EH (cell line): ENCODE data around the gene ZFPM1.

Experiments
- DNase-seq: peaks from one replicate; pipeline ENCODE4 v3.0.0-alpha.2; 2015; ENCODE audit warnings: low read depth

Gene ZFPM1

GRCh38 chr16:88417684-88418476 lies 35.2 kb upstream of the ZFPM1 start:
- no peak for DNase-seq

- DNase-seq: no peak
Observed at GRCh38 chr16:88418869-88419268, 34.2 kb upstream of the ZFPM1 start.

- no peak for DNase-seq
Observed at GRCh38 chr16:88419790-88420189, 33.3 kb upstream of the ZFPM1 start.

DNA sequence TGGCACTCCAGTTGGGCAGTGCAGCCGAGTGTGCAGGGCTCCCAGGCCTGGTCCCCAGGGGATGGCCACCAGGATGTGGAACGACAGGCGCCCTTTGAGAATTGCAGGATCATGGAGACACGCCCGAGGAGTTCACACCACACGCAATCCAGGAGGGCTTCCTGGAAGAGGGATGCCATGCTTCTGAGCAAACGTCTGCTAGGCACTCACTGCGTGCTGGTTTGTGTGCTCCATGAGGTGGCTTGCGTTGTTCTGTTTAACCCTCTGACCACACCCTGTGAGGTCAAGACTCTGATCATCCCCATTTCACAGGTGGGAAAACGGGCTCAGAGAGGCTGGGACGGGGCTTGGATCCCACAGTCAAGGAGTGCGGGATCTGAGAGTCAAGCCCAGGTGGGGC lies 32.6 kb upstream of the ZFPM1 start:
- DNase-seq: no peak

DNA sequence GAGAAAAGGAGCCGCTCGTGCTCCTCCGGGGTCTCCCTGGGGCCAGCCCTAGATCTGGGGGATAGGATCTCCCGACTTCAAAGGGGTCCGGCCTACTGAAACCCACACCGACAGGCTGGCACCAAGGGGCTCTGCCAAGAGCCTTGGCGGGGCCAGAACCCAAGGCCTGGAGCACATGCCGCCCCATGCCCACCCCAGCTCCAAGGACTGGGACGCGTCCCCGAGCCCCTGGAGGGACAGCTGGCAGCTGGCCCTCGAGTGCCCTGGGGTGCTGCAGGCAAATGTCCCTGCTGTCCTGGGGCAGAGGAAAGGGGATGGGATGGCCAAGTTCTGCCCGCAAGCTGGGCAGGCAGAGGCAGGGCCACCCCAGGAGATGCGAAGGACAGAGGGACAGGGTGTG lies 31.8 kb upstream of the ZFPM1 start:
- no peak for DNase-seq

DNA sequence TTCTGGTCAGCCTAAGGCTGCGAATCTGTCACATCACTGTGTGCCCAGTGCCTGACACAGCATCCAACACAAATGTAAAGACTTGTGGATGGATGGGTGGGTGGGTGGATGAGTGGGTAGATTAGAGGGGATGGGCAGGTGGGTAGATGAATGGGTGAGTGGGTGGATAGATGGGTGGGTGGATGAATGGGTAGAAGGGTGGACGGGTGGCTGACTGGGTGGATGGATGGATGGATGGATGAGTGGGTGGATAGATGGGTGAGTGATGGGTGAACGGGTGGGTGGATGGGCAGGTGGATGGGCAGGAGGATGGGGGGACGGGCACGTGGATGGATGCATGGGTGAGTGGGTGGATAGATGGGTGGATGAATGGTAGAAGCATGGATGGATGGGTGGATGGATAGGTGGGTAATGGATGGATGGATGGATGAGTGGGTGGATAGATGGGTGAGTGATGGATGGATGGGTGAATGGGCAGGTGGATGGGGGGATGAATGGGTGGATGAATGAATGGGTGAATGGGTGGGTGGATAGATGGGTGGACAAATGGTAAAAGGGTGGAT lies 31.1 kb upstream of the ZFPM1 start:
- no peak for DNase-seq

GRCh38 chr16:88422733-88423447 lies 30.2 kb upstream of the ZFPM1 start:
- DNase-seq: no peak

DNA sequence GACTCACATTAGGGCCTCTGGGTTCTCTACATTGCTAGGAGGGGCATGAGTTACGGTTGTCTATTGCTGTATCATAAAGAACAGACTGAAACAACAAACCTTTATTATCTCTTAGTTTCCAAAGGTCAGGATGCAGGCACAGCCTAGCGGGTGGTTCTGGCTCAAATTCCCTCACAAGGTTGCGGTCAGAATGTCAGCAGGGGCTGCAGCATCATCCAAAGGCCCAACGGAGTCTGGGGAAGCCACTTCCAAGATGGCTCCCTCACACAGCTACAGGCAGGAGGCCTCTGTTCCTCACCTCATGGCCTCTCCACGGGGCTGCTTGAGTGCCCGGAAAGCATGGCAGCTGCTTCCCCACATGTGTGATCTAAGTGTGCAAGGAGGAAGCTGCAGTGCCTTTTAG lies 29.6 kb upstream of the ZFPM1 start:
- DNase-seq: no peak

DNA sequence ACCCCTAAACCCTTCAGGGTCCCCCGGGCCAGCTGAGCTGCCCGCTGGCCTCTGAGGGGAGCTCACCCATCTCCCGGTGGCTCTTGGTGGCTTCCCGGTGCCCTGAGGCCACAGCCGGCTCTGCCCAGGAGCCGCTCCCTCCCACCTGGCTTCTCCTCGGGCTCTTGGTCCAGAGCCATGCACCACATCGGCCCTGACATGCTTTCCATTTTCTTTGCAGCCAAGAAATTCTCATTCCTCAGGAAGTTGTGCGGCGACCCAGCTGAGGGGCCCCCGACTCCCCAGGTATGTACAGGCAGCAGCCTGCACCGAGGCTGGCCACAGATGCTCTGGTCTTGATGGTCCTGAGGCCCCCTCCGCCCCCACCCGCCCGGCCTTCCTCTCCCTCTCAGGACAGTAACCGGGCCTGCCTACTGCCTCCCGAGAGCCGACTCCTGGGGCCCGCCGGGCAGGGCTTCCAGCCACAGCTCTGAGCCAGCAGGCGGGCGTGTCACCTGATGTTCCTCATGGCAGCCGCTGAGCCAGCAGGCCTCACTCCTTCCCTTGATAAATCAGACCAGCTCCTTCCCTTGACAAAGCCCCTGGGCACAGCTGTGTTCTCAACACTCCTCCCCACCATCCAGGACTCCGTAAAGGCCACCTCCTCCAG lies 28.4 kb upstream of the ZFPM1 start:
- no peak for DNase-seq

- DNase-seq: no peak
Observed at GRCh38 chr16:88426018-88426417, 27.1 kb upstream of the ZFPM1 start.

DNA sequence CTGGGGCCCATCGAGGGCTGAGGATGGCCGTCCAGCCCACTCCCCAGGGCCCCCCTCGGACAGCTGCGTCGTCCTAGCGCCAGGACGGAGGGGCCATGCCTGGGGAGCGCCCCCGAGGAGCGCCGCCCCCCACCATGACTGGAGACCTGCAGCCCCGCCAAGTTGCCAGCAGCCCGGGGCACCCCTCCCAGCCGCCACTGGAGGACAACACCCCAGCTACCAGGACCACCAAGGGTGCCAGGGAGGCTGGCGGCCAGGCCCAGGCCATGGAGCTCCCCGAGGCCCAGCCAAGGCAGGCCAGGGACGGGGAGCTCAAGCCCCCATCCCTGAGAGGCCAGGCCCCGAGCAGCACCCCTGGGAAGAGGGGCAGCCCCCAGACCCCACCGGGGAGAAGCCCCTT lies 25.7 kb upstream of the ZFPM1 start:
- no peak for DNase-seq

- DNase-seq: no peak
Observed at GRCh38 chr16:88428156-88428555, 24.9 kb upstream of the ZFPM1 start.

GRCh38 chr16:88428616-88429386 lies 24.3 kb upstream of the ZFPM1 start:
- DNase-seq: no peak

- no peak for DNase-seq
Observed at GRCh38 chr16:88429387-88430184, 23.5 kb upstream of the ZFPM1 start.

DNA sequence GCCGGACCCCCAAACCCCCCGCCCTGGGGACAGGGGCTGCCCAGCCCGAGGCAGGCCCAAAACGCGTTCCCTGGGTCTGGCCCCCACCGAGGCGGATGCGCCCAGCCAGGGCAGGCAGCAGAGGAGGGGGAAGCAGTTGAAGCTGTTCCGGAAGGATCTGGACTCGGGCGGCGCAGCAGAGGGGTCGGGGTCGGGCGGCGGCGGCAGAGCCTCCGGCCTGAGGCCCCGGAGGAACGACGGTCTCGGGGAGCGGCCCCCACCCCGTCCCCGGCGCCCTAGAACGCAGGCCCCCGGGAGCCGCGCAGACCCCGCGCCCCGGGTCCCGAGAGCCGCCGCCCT lies 22.9 kb upstream of the ZFPM1 start:
- no peak for DNase-seq

- no peak for DNase-seq
Observed at GRCh38 chr16:88430524-88431446, 22.3 kb upstream of the ZFPM1 start.

DNA sequence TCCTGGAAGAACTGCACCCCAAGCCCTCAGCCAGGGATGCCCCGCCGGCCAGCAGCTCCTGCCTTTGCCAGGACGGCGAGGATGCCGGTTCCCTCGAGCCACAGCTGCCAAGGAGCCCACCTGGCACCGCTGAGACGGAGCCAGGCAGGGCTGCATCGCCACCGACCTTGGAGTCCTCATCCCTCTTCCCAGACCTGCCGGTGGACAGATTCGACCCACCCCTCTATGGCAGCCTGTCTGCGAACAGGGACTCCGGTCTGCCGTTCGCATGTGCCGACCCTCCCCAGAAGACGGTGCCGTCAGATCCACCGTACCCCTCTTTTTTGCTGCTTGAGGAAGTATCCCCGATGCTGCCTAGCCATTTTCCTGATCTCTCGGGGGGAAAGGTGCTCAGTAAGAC lies 21.4 kb upstream of the ZFPM1 start:
- DNase-seq: no peak

- DNase-seq: no peak
Observed at GRCh38 chr16:88432174-88432573, 20.9 kb upstream of the ZFPM1 start.

DNA sequence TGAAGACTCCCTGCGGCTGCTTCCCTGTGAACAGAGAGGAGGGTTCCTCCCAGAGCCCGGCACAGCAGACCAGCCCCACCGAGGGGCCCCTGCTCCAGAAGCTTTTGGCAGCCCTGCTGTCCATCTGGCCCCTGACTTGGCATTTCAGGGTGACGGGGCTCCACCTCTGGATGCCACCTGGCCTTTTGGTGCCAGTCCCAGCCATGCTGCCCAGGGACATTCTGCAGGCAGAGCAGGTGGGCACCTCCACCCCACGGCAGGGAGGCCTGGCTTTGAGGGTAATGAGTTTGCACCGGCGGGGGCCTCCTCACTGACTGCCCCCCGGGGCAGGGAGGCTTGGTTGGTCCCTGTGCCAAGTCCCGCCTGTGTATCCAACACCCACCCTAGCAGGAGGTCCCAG lies 20.3 kb upstream of the ZFPM1 start:
- DNase-seq: no peak

GRCh38 chr16:88433632-88434352 lies 19.3 kb upstream of the ZFPM1 start:
- no peak for DNase-seq
